CD4-positive, alpha-beta T cell treated with Interferon gamma for 1 hour (primary cell): ENCODE data around the gene UNC45A.

Experiments
- DNase-seq: peaks from one replicate; pipeline ENCODE4 v3.0.0-alpha.2; 2020

The UNC45A gene

GRCh38 chr15:90946941-90947576 is 12.0 kb downstream of the UNC45A start:
- DNase-seq: no peak

- no peak for DNase-seq
These were observed 12.7 kb downstream of the UNC45A start for GRCh38 chr15:90947577-90948357.

- no peak for DNase-seq
These were observed 13.4 kb downstream of the UNC45A start for GRCh38 chr15:90948506-90948905.

- no peak for DNase-seq
These were observed 15.0 kb downstream of the UNC45A start for GRCh38 chr15:90949979-90950675.

- DNase-seq: no peak
These were observed 15.6 kb downstream of the UNC45A start for GRCh38 chr15:90950676-90951075.

- no peak for DNase-seq
These were observed 18.0 kb downstream of the UNC45A start for GRCh38 chr15:90952901-90953677.

GRCh38 chr15:90953947-90954711 is 19.0 kb downstream of the UNC45A start:
- DNase-seq: no peak

GRCh38 chr15:90954712-90955623 is 19.9 kb downstream of the UNC45A start, which contains the start of gene RCCD1:
RCCD1 (plus strand) TSS chr15:90954884; CDS start chr15:90956735, 1,851 bp downstream.
- DNase-seq: peak; percentile 91

GRCh38 chr15:90955624-90956273 is 20.7 kb downstream of the UNC45A start:
- no peak for DNase-seq

- peak; percentile 63 for DNase-seq
These were observed 21.4 kb downstream of the UNC45A start for GRCh38 chr15:90956274-90957030.

- DNase-seq: no peak
These were observed 22.1 kb downstream of the UNC45A start for GRCh38 chr15:90957031-90957790.

GRCh38 chr15:90957791-90958190 is 22.7 kb downstream of the UNC45A start:
- no peak for DNase-seq

GRCh38 chr15:90959028-90959595 is 24.0 kb downstream of the UNC45A start:
- DNase-seq: no peak

- no peak for DNase-seq
These were observed 24.8 kb downstream of the UNC45A start for GRCh38 chr15:90959894-90960293.

GRCh38 chr15:90960298-90961091 is 25.4 kb downstream of the UNC45A start:
- no peak for DNase-seq

- no peak for DNase-seq
These were observed 26.9 kb downstream of the UNC45A start for GRCh38 chr15:90962021-90962420.

- no peak for DNase-seq
These were observed 31.2 kb downstream of the UNC45A start for GRCh38 chr15:90966262-90966661.

- DNase-seq: no peak
These were observed 32.1 kb downstream of the UNC45A start for GRCh38 chr15:90967206-90967605.
